GM23338 (cell line): ENCODE measurements around the gene SLIT1. TPM values are rescaled to one million over a fixed set of nuclear protein-coding genes. Genes with fewer than 3 reads are reported as not detected.

Source experiments
- ATAC-seq: fragments of 200-7000 bp; cut with Tn5 transposase; 3 replicates; pipeline ENCODE4 v1.9.1; 2020
- DNase-seq: peaks from one replicate; pipeline ENCODE4 v3.0.0-alpha.2; 2015; ENCODE audit warnings: low spot score
- H2AFZ ChIP-seq: fragments of 200-600 bp; sonication (generic); 2 replicates; pipeline ENCODE4 v1.8.0; 2016; ENCODE audit warnings: antibody characterized with exemption, mild to moderate bottlenecking, moderate library complexity
- H3F3A ChIP-seq: fragments of 200-600 bp; sonication (generic); replicated peaks from 2 replicates; pipeline ENCODE4 v1.8.0; 2017; ENCODE audit warnings: antibody characterized with exemption, mixed run types, low read depth
- H3K27ac ChIP-seq: fragments of 200-600 bp; sonication (generic); 2 replicates; pipeline ENCODE4 v1.6.1; 2016; ENCODE audit warnings: low read depth
- H3K27me3 ChIP-seq: fragments of 200-600 bp; sonication (generic); 2 replicates; pipeline ENCODE4 v1.8.0; 2016; ENCODE audit warnings: mild to moderate bottlenecking, mixed run types, moderate library complexity; ENCODE audit not compliant: insufficient read depth
- H3K36me3 ChIP-seq: fragments of 200-600 bp; sonication (generic); 2 replicates; pipeline ENCODE4 v1.8.0; 2016; ENCODE audit warnings: mild to moderate bottlenecking; ENCODE audit not compliant: insufficient read depth
- H3K4me1 ChIP-seq: fragments of 200-600 bp; sonication (generic); 2 replicates; pipeline ENCODE4 v1.8.0; 2016; ENCODE audit warnings: mild to moderate bottlenecking, moderate library complexity; ENCODE audit not compliant: insufficient read depth
- H3K4me2 ChIP-seq: fragments of 200-600 bp; sonication (generic); 2 replicates; pipeline ENCODE4 v1.7.1; 2017; ENCODE audit warnings: mixed run types
- H3K4me3 ChIP-seq: fragments of 200-600 bp; sonication (generic); 2 replicates; pipeline ENCODE4 v1.6.1; 2016; ENCODE audit warnings: mixed run types
- H3K79me2 ChIP-seq: fragments of 200-600 bp; sonication (generic); replicated peaks from 2 replicates; pipeline ENCODE4 v1.8.0; 2017; ENCODE audit warnings: mild to moderate bottlenecking; ENCODE audit not compliant: insufficient read depth
- H3K9me2 ChIP-seq: fragments of 200-600 bp; sonication (generic); 2 replicates; pipeline ENCODE4 v1.8.0; 2017; ENCODE audit not compliant: insufficient read depth
- H4K20me1 ChIP-seq: fragments of 200-600 bp; sonication (generic); replicated peaks from 2 replicates; pipeline ENCODE4 v1.8.0; 2017; ENCODE audit warnings: mild to moderate bottlenecking; ENCODE audit not compliant: insufficient read depth
- H3K27ac Mint-ChIP-seq: 2 replicates; pipeline ENCODE4 v1.8.0; 2020; ENCODE audit warnings: inconsistent platforms, mild to moderate bottlenecking, moderate library complexity, mixed read lengths
- H3K27me3 Mint-ChIP-seq: 3 replicates; pipeline ENCODE4 v1.8.0; 2022; ENCODE audit warnings: low read depth, mild to moderate bottlenecking, moderate library complexity, mixed read lengths, inconsistent platforms; ENCODE audit not compliant: insufficient read depth, poor library complexity
- H3K36me3 Mint-ChIP-seq: 3 replicates; pipeline ENCODE4 v1.8.0; 2021; ENCODE audit warnings: low read depth, mild to moderate bottlenecking, inconsistent platforms, moderate library complexity, mixed read lengths
- H3K4me1 Mint-ChIP-seq: 3 replicates; pipeline ENCODE4 v1.8.0; 2020; ENCODE audit warnings: mild to moderate bottlenecking, inconsistent platforms, mixed read lengths
- H3K4me3 Mint-ChIP-seq: 3 replicates; pipeline ENCODE4 v1.8.0; 2021; ENCODE audit warnings: moderate library complexity, mild to moderate bottlenecking, inconsistent platforms, mixed read lengths
- H3K9me3 Mint-ChIP-seq: 3 replicates; pipeline ENCODE4 v1.8.0; 2020; ENCODE audit warnings: moderate library complexity, mild to moderate bottlenecking, inconsistent platforms, mixed read lengths
- CREB1 ChIP-seq: fragments of 250-450 bp; sonication (Bioruptor Pico); IDR thresholded peaks from 2 replicates; pipeline ENCODE4 v1.5.0; 2020; ENCODE audit warnings: low read depth, mild to moderate bottlenecking, moderate library complexity
- EZH2 ChIP-seq: fragments of 200-600 bp; sonication (generic); IDR thresholded peaks from one replicate; pipeline ENCODE4 v1.8.0; 2017; ENCODE audit warnings: antibody characterized with exemption, mild to moderate bottlenecking, low read depth; ENCODE audit not compliant: unreplicated experiment
- EZH2phosphoT487 ChIP-seq: fragments of 200-600 bp; sonication (generic); IDR thresholded peaks from one replicate; pipeline ENCODE4 v1.8.1; 2018; ENCODE audit warnings: antibody characterized with exemption; ENCODE audit not compliant: unreplicated experiment
- JUNB ChIP-seq: IDR thresholded peaks from one replicate; pipeline ENCODE4 v1.6.1; 2016; ENCODE audit warnings: antibody characterized with exemption; ENCODE audit not compliant: unreplicated experiment
- NANOG ChIP-seq: IDR thresholded peaks from 2 replicates; pipeline ENCODE4 v1.6.1; 2016; ENCODE audit warnings: antibody characterized with exemption, borderline replicate concordance
- STAT1 ChIP-seq: IDR thresholded peaks from one replicate; pipeline ENCODE4 v1.6.1; 2016; ENCODE audit warnings: antibody characterized with exemption; ENCODE audit not compliant: unreplicated experiment
- ZNF114 ChIP-seq: fragments of 250-450 bp; sonication (Bioruptor Pico); IDR thresholded peaks from 2 replicates; pipeline ENCODE4 v1.5.0; 2020; ENCODE audit warnings: mild to moderate bottlenecking, moderate library complexity
- polyA plus RNA-seq: library from polyadenylated mRNA; unstranded; fragments of >200 nt; fragmentation: Nextera tagmentation; extraction: Ambion mirVana; gene quantifications from 2 replicates; pipeline ENCODE4 v1.2.1, GENCODE V29; 2016
- total RNA-seq: library from RNA; depleted of rRNA; stranded (reverse); fragments of >200 nt; shearing (Covaris generic); gene quantifications from 2 replicates; pipeline ENCODE4 v1.2.3, GENCODE V29; 2014
- TF ChIP-seq, protein P1 (sequence below): IDR thresholded peaks from 2 replicates; pipeline ENCODE4 v1.6.1; 2016; ENCODE audit warnings: antibody characterized with exemption
- TF ChIP-seq, protein P2 (sequence below), 2 experiments: fragments of 200-600 bp in 1 of 2; sonication (generic) in 1 of 2; conservative IDR thresholded peaks; 2 replicates each; pipeline versions ENCODE4 v1.5.1 to v1.6.1; 2016 to 2017; ENCODE audit warnings: antibody characterized with exemption in 2 of 2, low read depth in 2 of 2, mild to moderate bottlenecking in 2 of 2, moderate library complexity in 1 of 2

SLIT1 gene
- total and polyA plus RNA-seq, 2 experiments from 2014 or later: 0.76 to 1.7 TPM

DNA sequence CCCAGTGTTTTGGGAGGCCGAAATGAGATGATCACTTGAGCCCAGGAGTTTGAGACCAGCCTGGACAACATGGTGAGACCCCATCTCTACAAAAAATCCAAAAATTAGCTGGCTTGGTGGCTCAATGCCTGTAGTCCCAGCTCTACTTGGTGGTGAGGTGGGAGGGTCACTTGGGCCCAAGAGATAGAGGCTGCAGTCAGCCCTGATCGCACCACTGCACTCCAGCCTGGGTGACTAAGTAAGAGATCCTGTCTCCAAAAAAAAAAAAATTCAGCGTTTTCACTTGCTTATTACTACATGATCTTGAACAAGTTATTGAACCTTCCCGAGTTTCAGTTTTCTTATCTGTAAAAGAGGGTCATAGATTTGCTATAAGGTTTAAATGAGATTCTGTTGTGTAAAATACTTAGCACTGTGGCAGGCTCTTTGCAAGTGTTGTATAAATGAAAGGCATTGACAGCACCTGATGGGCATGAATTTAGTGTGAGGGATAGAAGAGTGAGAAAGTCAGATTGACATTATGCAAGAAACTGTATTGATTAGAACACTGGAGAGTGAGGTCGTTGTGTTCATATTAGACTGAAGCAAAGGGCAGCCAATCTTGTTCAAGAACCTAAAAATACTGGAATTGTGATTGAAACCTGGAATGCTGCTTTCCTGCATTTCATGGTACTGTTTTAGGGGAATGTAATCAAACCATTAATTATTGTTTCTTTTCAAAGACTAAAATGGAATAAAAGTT lies 216.9 kb downstream of the SLIT1 start:
- H3K36me3 ChIP-seq: no peaks in the 10 kb centered on the region
- ATAC-seq: no peak
- H3K9me2 ChIP-seq: no peaks in the 10 kb centered on the region
- DNase-seq: no peak
- H4K20me1 ChIP-seq: no peaks in the 10 kb centered on the region
- TF ChIP-seq CREB1 (CRISPR knock-in tag): no peak
- TF ChIP-seq, protein P1, sequence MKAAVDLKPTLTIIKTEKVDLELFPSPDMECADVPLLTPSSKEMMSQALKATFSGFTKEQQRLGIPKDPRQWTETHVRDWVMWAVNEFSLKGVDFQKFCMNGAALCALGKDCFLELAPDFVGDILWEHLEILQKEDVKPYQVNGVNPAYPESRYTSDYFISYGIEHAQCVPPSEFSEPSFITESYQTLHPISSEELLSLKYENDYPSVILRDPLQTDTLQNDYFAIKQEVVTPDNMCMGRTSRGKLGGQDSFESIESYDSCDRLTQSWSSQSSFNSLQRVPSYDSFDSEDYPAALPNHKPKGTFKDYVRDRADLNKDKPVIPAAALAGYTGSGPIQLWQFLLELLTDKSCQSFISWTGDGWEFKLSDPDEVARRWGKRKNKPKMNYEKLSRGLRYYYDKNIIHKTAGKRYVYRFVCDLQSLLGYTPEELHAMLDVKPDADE: no peak
- TF ChIP-seq EZH2: no peak
- TF ChIP-seq ZNF114: no peak
- no peak for TF ChIP-seq EZH2phosphoT487
- TF ChIP-seq, protein P2, sequence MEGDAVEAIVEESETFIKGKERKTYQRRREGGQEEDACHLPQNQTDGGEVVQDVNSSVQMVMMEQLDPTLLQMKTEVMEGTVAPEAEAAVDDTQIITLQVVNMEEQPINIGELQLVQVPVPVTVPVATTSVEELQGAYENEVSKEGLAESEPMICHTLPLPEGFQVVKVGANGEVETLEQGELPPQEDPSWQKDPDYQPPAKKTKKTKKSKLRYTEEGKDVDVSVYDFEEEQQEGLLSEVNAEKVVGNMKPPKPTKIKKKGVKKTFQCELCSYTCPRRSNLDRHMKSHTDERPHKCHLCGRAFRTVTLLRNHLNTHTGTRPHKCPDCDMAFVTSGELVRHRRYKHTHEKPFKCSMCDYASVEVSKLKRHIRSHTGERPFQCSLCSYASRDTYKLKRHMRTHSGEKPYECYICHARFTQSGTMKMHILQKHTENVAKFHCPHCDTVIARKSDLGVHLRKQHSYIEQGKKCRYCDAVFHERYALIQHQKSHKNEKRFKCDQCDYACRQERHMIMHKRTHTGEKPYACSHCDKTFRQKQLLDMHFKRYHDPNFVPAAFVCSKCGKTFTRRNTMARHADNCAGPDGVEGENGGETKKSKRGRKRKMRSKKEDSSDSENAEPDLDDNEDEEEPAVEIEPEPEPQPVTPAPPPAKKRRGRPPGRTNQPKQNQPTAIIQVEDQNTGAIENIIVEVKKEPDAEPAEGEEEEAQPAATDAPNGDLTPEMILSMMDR (conservative IDR thresholded peaks at IDR 0.05; ENCODE audit: low read depth in 2 of 2): no peak
- TF ChIP-seq NANOG: no peak
- TF ChIP-seq STAT1: no peak
- no peak for TF ChIP-seq JUNB
- no peak overlapping the region for H3K4me2 ChIP-seq
- no peak overlapping the region for H3K4me3 Mint-ChIP-seq
- no peaks in the 10 kb centered on the region for H3F3A ChIP-seq
- H3K27me3 ChIP-seq: no peaks in the 10 kb centered on the region
- H3K79me2 ChIP-seq: no peaks in the 10 kb centered on the region
- no peak overlapping the region for H2AFZ ChIP-seq
- H3K9me3 Mint-ChIP-seq: no peaks in the 10 kb centered on the region
- no peak overlapping the region for H3K27ac ChIP-seq
- H3K4me3 ChIP-seq: no peak overlapping the region
- no peak overlapping the region for H3K27ac Mint-ChIP-seq
- no peaks in the 10 kb centered on the region for H3K36me3 Mint-ChIP-seq
- H3K4me1 Mint-ChIP-seq: no peaks in the 10 kb centered on the region
- no peaks in the 10 kb centered on the region for H3K4me1 ChIP-seq
- no peaks in the 10 kb centered on the region for H3K27me3 Mint-ChIP-seq

DNA sequence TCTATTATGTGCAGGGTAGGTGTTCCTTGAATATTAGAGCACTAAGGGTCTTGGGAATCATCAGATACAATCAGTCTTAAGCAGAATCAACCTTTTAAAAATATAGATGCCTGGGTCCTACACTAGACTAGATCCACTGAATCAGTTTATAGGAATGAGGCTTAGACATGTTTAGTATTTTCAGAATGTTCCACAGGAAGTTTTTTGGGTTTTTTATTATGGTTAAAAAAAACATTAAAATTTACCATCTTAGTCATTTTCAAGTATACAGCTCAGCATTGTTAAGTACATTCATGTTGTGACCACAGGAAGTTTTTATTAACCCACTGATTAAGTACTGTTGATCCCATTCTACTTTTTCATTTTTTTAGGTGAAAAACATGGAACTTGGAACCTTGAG lies 217.9 kb downstream of the SLIT1 start:
- Mint-ChIP-seq H3K4me1 (no peaks in the 10 kb centered on the region), H3K36me3 (no peaks in the 10 kb centered on the region), H3K9me3 (no peaks in the 10 kb centered on the region), H3K27ac (no peak overlapping the region), H3K27me3 (no peaks in the 10 kb centered on the region), H3K4me3 (no peak overlapping the region)
- Histone ChIP-seq H3K4me2 (no peak overlapping the region), H3K9me2 (no peaks in the 10 kb centered on the region), H3K27ac (no peak overlapping the region), H2AFZ (no peak overlapping the region), H3K27me3 (no peaks in the 10 kb centered on the region), H3F3A (no peaks in the 10 kb centered on the region), H3K4me3 (no peak overlapping the region), H4K20me1 (no peaks in the 10 kb centered on the region), H3K79me2 (no peaks in the 10 kb centered on the region), H3K4me1 (no peaks in the 10 kb centered on the region), H3K36me3 (no peaks in the 10 kb centered on the region)
- no peak for TF ChIP-seq EZH2
- no peak for DNase-seq
- no peak for ATAC-seq
